GM12801 (cell line): ENCODE data around the gene NUP35.

Experiments used
- CTCF ChIP-seq: IDR thresholded peaks from one replicate; pipeline ENCODE4 v1.5.1; 2011; ENCODE audit warnings: control low read depth; ENCODE audit not compliant: insufficient read length; ENCODE audit errors: extremely low read depth

The NUP35 gene, protein sequence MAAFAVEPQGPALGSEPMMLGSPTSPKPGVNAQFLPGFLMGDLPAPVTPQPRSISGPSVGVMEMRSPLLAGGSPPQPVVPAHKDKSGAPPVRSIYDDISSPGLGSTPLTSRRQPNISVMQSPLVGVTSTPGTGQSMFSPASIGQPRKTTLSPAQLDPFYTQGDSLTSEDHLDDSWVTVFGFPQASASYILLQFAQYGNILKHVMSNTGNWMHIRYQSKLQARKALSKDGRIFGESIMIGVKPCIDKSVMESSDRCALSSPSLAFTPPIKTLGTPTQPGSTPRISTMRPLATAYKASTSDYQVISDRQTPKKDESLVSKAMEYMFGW

GRCh38 chr2:183124222-183124956 lies at the start of gene NUP35:
Gene NUP35 (plus strand): TSS chr2:183124443. CDS start chr2:183124458, 15 bp downstream.
- no peak for TF ChIP-seq CTCF

DNA sequence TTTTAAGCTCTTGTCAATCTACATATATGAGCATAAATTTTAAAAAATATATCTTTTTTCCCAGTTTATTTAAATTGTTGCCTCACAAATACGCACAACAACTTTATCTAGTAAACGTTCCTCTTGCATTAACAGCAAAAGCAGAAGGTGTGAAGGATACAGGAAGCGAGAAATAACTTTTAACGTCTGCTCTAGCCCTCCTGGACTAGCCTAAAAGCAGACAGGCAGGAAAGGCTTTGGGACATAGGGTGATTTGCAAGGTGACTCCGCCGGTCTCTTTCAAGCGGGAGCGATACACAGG lies 46.1 kb upstream of the NUP35 start:
- no peak for TF ChIP-seq CTCF

- TF ChIP-seq CTCF, result no peak
Measured at GRCh38 chr2:183078464-183079138, 45.6 kb upstream of the NUP35 start, which contains the start of gene DUSP19. Gene DUSP19 (plus strand): TSS chr2:183078747. CDS start chr2:183078934, 187 bp downstream.

DNA sequence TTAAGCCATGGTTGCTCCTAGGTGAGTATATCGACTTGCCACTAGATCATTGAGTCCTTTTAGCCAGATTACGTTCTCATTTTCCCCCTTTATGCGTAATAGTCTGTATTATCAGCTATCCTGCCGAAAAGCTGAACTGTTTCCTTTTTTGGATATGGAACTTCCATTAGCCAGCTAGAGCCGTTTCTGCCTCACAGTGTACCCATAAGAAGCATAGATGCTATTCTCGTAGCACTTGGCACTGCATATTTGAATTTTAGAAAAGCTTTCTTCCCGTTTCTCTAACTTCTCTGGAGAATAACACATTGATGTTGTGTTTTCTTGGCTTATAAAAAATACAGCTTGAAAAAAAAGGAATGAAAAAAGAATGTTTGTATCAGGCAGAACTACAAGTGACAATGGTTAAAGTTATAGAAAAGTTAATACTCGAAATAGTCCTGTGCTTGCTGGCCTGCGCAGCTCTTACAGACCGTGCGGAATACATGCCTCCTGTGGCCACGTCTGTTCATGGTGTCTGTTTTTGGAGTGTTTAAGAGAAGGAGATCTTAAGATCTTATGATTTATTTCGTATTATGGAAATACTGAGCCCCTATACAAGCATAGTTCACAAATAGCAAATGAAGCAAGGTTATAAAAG lies 45.0 kb upstream of the NUP35 start:
- no peak for TF ChIP-seq CTCF

DNA sequence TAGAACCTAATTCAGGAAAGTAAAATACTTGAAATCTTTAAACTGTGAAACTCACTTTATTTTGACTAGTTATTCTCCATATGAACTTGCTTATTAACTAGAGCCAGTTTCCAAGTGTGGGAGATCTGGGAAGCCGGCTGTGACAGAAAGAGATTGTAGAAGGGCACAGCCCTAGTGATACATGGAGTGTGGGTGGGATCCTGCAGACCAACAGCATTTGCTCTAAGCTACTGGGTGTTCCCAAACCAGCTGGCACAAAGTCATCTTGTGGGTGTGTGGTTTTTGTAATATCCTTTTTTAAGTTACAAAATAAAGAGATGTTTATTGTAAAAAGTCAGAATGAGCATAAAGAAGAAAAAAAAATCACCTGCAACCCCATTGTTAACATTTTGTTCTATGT lies 42.3 kb upstream of the NUP35 start:
- no peak for TF ChIP-seq CTCF

DNA sequence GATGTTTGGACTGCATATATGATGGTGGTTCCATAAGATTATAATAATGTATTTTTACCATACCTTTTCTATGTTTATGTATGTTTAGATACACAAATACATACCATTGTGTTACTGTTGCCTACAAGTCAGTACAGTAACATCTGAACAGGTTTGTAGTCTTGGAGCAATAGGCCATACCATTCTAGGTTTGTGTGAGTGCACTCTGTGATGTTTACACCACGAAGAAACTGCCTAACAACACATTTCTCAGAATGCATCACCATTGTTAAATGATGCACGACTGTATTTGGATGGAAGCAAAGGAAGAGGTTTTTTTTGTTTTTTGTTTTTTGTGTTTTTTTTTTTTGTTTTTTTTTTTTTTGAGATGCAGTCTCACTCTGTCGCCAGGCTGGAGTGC lies 36.2 kb upstream of the NUP35 start:
- no peak for TF ChIP-seq CTCF
